Astrocyte (in vitro differentiated cells and primary cell): Measurements from ENCODE around the gene MFN2. TPM values are rescaled to one million over a fixed set of nuclear protein-coding genes. Genes with fewer than 3 reads are reported as not detected.
A peak's percentile ranks its signal among the peaks of the same experiment; 100 is the strongest.

Experiments
- DNase-seq: peaks from one replicate; pipeline ENCODE4 v3.0.0-alpha.2; 2010; ENCODE audit warnings: low read depth
- FAIRE-seq: peaks from 2 replicates; lab custom pipeline; 2011; peaks lifted over from hg19 to GRCh38; lab: Jason Lieb, UNC
- H2AFZ ChIP-seq: 2 replicates; pipeline ENCODE4 v1.6.0; 2012; ENCODE audit warnings: low read depth, low read length, inconsistent platforms
- H3K27ac ChIP-seq: 2 replicates; pipeline ENCODE4 v1.5.1; 2011; ENCODE audit warnings: low read depth, low read length, inconsistent platforms
- H3K27me3 ChIP-seq: 2 replicates; pipeline ENCODE4 v1.6.0; 2011; ENCODE audit warnings: low read length, inconsistent platforms; ENCODE audit not compliant: insufficient read depth
- H3K36me3 ChIP-seq: 2 replicates; pipeline ENCODE4 v1.5.1; 2011; ENCODE audit warnings: low read length, inconsistent platforms; ENCODE audit not compliant: insufficient read depth
- H3K4me1 ChIP-seq: 2 replicates; pipeline ENCODE4 v1.5.1; 2011; ENCODE audit warnings: low read length, inconsistent platforms; ENCODE audit not compliant: insufficient read depth
- H3K4me2 ChIP-seq: 2 replicates; pipeline ENCODE4 v1.6.0; 2012; ENCODE audit warnings: low read length, inconsistent platforms
- H3K4me3 ChIP-seq: 2 replicates; pipeline ENCODE4 v1.5.1; 2011; ENCODE audit warnings: low read depth, mild to moderate bottlenecking, low read length, inconsistent platforms; ENCODE audit not compliant: insufficient read depth
- H3K79me2 ChIP-seq: 2 replicates; pipeline ENCODE4 v1.6.0; 2012; ENCODE audit warnings: mild to moderate bottlenecking, low read length, inconsistent platforms; ENCODE audit not compliant: insufficient read depth
- H3K9ac ChIP-seq: 2 replicates; pipeline ENCODE4 v1.6.0; 2012; ENCODE audit warnings: mild to moderate bottlenecking, low read length, inconsistent platforms
- H3K9me3 ChIP-seq: 2 replicates; pipeline ENCODE4 v1.5.1; 2012; ENCODE audit warnings: low read depth, mild to moderate bottlenecking, low read length, inconsistent platforms; ENCODE audit not compliant: insufficient read depth
- H4K20me1 ChIP-seq: 2 replicates; pipeline ENCODE4 v1.6.0; 2012; ENCODE audit warnings: low read length, inconsistent platforms; ENCODE audit not compliant: insufficient read depth
- H3K27ac Mint-ChIP-seq: one replicate; pipeline ENCODE4 v1.8.0; 2021; ENCODE audit warnings: mild to moderate bottlenecking, mixed read lengths; ENCODE audit not compliant: unreplicated experiment
- H3K27me3 Mint-ChIP-seq: one replicate; pipeline ENCODE4 v1.8.0; 2021; ENCODE audit warnings: low read depth, mixed read lengths; ENCODE audit not compliant: unreplicated experiment
- H3K36me3 Mint-ChIP-seq: one replicate; pipeline ENCODE4 v1.8.0; 2021; ENCODE audit warnings: low read depth, mixed read lengths; ENCODE audit not compliant: unreplicated experiment
- H3K4me1 Mint-ChIP-seq: one replicate; pipeline ENCODE4 v1.8.0; 2021; ENCODE audit warnings: low read depth, mixed read lengths; ENCODE audit not compliant: unreplicated experiment
- H3K4me3 Mint-ChIP-seq: one replicate; pipeline ENCODE4 v1.8.0; 2021; ENCODE audit warnings: mild to moderate bottlenecking, moderate library complexity, mixed read lengths; ENCODE audit not compliant: unreplicated experiment
- H3K9me3 Mint-ChIP-seq: one replicate; pipeline ENCODE4 v1.8.0; 2021; ENCODE audit warnings: mild to moderate bottlenecking, mixed read lengths; ENCODE audit not compliant: unreplicated experiment
- EZH2 ChIP-seq: IDR thresholded peaks from 2 replicates; pipeline ENCODE4 v1.6.1; 2012; ENCODE audit warnings: mild to moderate bottlenecking, low read length, inconsistent platforms; ENCODE audit not compliant: insufficient read depth
- total RNA-seq: library from RNA; stranded (reverse); gene quantifications from 2 replicates; pipeline ENCODE4 v1.2.1, GENCODE V29; 2021
- TF ChIP-seq, protein P1 (sequence below): IDR thresholded peaks from 2 replicates; pipeline ENCODE4 v1.5.1; 2011; ENCODE audit warnings: low read depth, mild to moderate bottlenecking, inconsistent platforms, low read length, moderate library complexity; ENCODE audit not compliant: insufficient read depth

Gene MFN2
- total RNA-seq, 1 donor from 2014 or later = 75.5 TPM

DNA sequence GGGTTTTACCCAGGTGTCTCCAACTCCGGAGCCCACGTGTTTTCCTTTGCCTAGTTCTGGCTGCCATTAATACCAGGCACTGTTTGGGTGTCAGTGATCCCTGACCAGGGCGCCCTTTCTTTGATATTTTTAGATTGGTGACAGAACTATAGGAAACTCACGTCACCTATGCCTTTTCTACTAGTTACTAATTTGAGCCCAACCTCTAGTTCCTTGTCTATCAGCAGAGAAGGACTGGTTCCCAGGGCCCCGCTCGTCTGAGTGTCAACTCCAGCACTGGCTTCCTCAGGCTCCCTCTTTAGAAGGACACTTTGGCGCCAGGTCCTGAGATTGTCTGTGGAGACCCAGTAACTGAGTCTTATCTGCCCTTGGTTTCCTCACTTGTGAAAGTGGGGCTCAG, 9.4 kb downstream of the MFN2 start:
- DNase-seq (no peak), FAIRE-seq (no peak)
- TF ChIP-seq, protein P1, sequence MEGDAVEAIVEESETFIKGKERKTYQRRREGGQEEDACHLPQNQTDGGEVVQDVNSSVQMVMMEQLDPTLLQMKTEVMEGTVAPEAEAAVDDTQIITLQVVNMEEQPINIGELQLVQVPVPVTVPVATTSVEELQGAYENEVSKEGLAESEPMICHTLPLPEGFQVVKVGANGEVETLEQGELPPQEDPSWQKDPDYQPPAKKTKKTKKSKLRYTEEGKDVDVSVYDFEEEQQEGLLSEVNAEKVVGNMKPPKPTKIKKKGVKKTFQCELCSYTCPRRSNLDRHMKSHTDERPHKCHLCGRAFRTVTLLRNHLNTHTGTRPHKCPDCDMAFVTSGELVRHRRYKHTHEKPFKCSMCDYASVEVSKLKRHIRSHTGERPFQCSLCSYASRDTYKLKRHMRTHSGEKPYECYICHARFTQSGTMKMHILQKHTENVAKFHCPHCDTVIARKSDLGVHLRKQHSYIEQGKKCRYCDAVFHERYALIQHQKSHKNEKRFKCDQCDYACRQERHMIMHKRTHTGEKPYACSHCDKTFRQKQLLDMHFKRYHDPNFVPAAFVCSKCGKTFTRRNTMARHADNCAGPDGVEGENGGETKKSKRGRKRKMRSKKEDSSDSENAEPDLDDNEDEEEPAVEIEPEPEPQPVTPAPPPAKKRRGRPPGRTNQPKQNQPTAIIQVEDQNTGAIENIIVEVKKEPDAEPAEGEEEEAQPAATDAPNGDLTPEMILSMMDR = no peak
- TF ChIP-seq EZH2 = no peak
- Histone ChIP-seq H3K9ac (no peak overlapping the region), H3K36me3 (peaks cover 21% of the 10 kb centered on the region), H3K4me2 (no peak overlapping the region), H3K4me1 (peaks cover 5% of the 10 kb centered on the region), H3K9me3 (no peaks in the 10 kb centered on the region), H2AFZ (no peak overlapping the region), H4K20me1 (peaks cover 45% of the 10 kb centered on the region), H3K27me3 (no peaks in the 10 kb centered on the region), H3K27ac (no peak overlapping the region), H3K4me3 (no peak overlapping the region), H3K79me2 (peaks cover 59% of the 10 kb centered on the region)
- no peaks in the 10 kb centered on the region for H3K27me3 Mint-ChIP-seq
- H3K4me3 Mint-ChIP-seq = no peak overlapping the region
- no peak overlapping the region for H3K27ac Mint-ChIP-seq
- H3K36me3 Mint-ChIP-seq = peaks cover 16% of the 10 kb centered on the region
- H3K9me3 Mint-ChIP-seq = no peaks in the 10 kb centered on the region
- peaks cover 14% of the 10 kb centered on the region for H3K4me1 Mint-ChIP-seq

DNA sequence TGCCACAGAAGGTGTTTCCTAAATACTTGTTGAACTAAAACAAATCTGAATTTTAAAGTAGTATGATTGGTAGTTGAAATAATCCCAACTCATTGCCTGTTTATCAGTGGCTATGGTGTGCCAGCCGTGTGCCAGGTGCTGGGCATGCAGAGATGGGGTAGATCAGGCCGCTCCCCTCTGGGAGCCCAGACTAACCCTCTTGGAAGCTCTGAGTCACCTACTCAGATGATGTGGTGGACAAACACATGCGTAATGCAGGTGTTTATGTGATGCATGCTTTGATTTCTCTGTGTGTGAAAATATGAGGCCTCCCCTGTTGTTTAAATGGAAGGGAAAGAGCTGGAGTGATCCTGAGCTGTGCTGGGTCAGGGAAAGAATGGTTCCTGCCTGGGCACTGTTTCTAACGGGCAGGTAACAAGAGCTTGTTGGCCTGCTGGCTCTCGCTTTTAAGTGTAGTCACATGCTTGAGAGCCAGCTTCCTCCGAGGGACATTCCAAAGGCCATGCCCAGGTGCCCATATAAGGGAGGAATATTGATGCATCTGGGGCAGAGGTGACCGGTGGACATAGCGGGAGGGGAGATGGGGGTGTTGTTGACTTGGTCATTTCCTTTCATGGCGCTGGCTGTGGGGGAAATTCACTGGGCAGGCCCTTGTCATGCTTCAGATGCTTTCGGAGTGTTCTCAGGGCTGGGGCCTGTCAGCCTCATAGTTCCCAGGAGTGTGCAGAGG, 10.2 kb downstream of the MFN2 start:
- Histone ChIP-seq H3K27me3 (no peaks in the 10 kb centered on the region), H3K4me2 (no peak overlapping the region), H3K9ac (no peak overlapping the region), H3K9me3 (no peaks in the 10 kb centered on the region), H3K79me2 (peaks cover 53% of the 10 kb centered on the region), H4K20me1 (peaks cover 40% of the 10 kb centered on the region), H3K36me3 (peaks cover 21% of the 10 kb centered on the region), H3K27ac (no peak overlapping the region), H3K4me1 (peaks cover 5% of the 10 kb centered on the region), H3K4me3 (no peak overlapping the region), H2AFZ (no peak overlapping the region)
- H3K4me1 Mint-ChIP-seq = peaks cover 14% of the 10 kb centered on the region
- peaks cover 17% of the 10 kb centered on the region for H3K36me3 Mint-ChIP-seq
- no peaks in the 10 kb centered on the region for H3K27me3 Mint-ChIP-seq
- peak overlapping the region; percentile 66 for H3K27ac Mint-ChIP-seq
- H3K4me3 Mint-ChIP-seq = no peak overlapping the region
- TF ChIP-seq EZH2 = no peak
- TF ChIP-seq, protein P1 = no peak
- DNase-seq = no peak
- H3K9me3 Mint-ChIP-seq = peaks cover 2% of the 10 kb centered on the region
- no peak for FAIRE-seq

DNA sequence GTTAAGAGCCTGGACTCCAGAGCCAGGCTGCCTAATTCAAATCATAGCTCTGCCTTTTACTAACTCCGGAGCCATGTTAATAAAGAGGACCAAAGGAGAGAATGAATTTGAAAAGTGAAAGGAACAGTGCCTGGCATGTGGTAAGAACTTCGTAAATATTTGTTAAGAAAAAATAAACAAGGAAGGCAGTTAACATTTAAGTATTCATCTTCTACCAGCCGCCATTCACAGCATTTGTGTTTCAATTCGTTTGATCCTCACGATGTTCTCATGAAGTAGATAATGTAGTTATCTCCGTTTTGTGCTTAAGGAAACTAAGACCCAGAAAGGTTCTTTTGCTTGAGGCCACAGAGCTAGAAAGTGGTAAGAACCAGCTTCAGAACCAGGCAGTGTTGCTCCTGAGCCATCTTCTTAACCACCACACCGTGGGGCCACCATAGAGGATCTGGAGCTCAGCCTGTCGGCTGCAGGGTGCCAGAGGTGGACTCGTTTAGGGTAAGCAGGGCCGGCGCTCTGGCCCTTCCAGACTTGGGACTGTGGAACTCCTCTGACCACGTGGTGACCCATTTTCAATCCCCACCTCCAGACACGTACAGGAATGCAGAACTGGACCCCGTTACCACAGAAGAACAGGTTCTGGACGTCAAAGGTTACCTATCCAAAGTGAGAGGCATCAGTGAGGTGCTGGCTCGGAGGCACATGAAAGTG, 11.9 kb downstream of the MFN2 start:
- Histone ChIP-seq H3K4me3 (no peak overlapping the region), H3K27ac (no peak overlapping the region), H3K9me3 (no peaks in the 10 kb centered on the region), H2AFZ (no peak overlapping the region), H3K4me2 (no peak overlapping the region), H4K20me1 (peaks cover 40% of the 10 kb centered on the region), H3K9ac (no peak overlapping the region), H3K79me2 (peaks cover 39% of the 10 kb centered on the region), H3K36me3 (peaks cover 27% of the 10 kb centered on the region), H3K27me3 (no peaks in the 10 kb centered on the region), H3K4me1 (peaks cover 5% of the 10 kb centered on the region)
- DNase-seq = no peak
- Mint-ChIP-seq H3K9me3 (peaks cover 3% of the 10 kb centered on the region), H3K36me3 (peaks cover 15% of the 10 kb centered on the region), H3K27ac (no peak overlapping the region), H3K4me3 (no peak overlapping the region), H3K4me1 (peaks cover 14% of the 10 kb centered on the region), H3K27me3 (no peaks in the 10 kb centered on the region)
- no peak for FAIRE-seq
- TF ChIP-seq, protein P1 = no peak
- no peak for TF ChIP-seq EZH2
